ENCODE measurements around the gene RALGPS1.

Gene RALGPS1

GRCh38 chr9:127175319-127175715 is 260.7 kb downstream of the RALGPS1 start:
- no peak for DNase-seq (ENCODE audit: low spot score)

- DNase-seq (ENCODE audit: low spot score) = no peak
Measured at GRCh38 chr9:127175764-127176163, 261.2 kb downstream of the RALGPS1 start.

- DNase-seq (ENCODE audit: low spot score) = no peak
Measured at GRCh38 chr9:127176631-127177030, 262.0 kb downstream of the RALGPS1 start.

GRCh38 chr9:127177231-127177630 is 262.6 kb downstream of the RALGPS1 start:
- DNase-seq (ENCODE audit: low spot score) = no peak

- no peak for DNase-seq (ENCODE audit: low spot score)
Measured at GRCh38 chr9:127177665-127178265, 263.2 kb downstream of the RALGPS1 start.

GRCh38 chr9:127178686-127179632 is 264.4 kb downstream of the RALGPS1 start:
- no peak for DNase-seq (ENCODE audit: low spot score)

- no peak for DNase-seq (ENCODE audit: low spot score)
Measured at GRCh38 chr9:127179633-127180441, 265.3 kb downstream of the RALGPS1 start.

GRCh38 chr9:127180457-127181314 is 266.1 kb downstream of the RALGPS1 start:
- no peak for DNase-seq (ENCODE audit: low spot score)

GRCh38 chr9:127181315-127181580 is 266.7 kb downstream of the RALGPS1 start:
- no peak for DNase-seq (ENCODE audit: low spot score)

- DNase-seq (ENCODE audit: low spot score) = no peak
Measured at GRCh38 chr9:127181595-127182190, 267.1 kb downstream of the RALGPS1 start.

GRCh38 chr9:127182901-127183746 is 268.5 kb downstream of the RALGPS1 start:
- DNase-seq (ENCODE audit: low spot score) = no peak

GRCh38 chr9:127183814-127184582 is 269.4 kb downstream of the RALGPS1 start:
- DNase-seq (ENCODE audit: low spot score) = no peak

GRCh38 chr9:127184641-127185040 is 270.1 kb downstream of the RALGPS1 start:
- no peak for DNase-seq (ENCODE audit: low spot score)

GRCh38 chr9:127185181-127185580 is 270.6 kb downstream of the RALGPS1 start:
- no peak for DNase-seq (ENCODE audit: low spot score)

- DNase-seq (ENCODE audit: low spot score) = no peak
Measured at GRCh38 chr9:127185931-127186781, 271.6 kb downstream of the RALGPS1 start.

- DNase-seq (ENCODE audit: low spot score) = no peak
Measured at GRCh38 chr9:127186806-127187205, 272.2 kb downstream of the RALGPS1 start.

- DNase-seq (ENCODE audit: low spot score) = no peak
Measured at GRCh38 chr9:127187231-127187956, 272.8 kb downstream of the RALGPS1 start.

- no peak for DNase-seq (ENCODE audit: low spot score)
Measured at GRCh38 chr9:127188396-127188795, 273.8 kb downstream of the RALGPS1 start.

Measured in hematopoietic multipotent progenitor cell treated with erythropoietin and hydrocortisone succinate and interleukin-3 and kit ligand, for 17 days (in vitro differentiated cells).